K562 (cell line): ENCODE results near the gene KCTD11. TPM values are rescaled to one million over a fixed set of nuclear protein-coding genes. Genes with fewer than 3 reads are reported as not detected.

ENCODE experiments used
- HNRNPK ChIP-seq: fragments of 200-400 bp; formaldehyde crosslinking; IDR thresholded peaks from one replicate; pipeline ENCODE4 v1.6.1; 2018; ENCODE audit warnings: mild to moderate bottlenecking, low read depth, low read length; ENCODE audit not compliant: poor library complexity, severe bottlenecking
- NKRF ChIP-seq: fragments of 450-650 bp; IDR thresholded peaks from 2 replicates; pipeline ENCODE4 v1.6.1; 2016; ENCODE audit warnings: borderline replicate concordance
- SAP30 ChIP-seq: fragments of 200-600 bp; sonication (generic); IDR thresholded peaks from 2 replicates; pipeline ENCODE4 v1.6.1; 2012; ENCODE audit warnings: borderline replicate concordance, low read depth, mild to moderate bottlenecking, moderate library complexity, low read length, control low read depth, inconsistent platforms; ENCODE audit not compliant: insufficient read depth, poor library complexity, severe bottlenecking
- ZBTB40 ChIP-seq, 2 experiments: fragments of 450-650 bp in 1 of 2; sonication (generic) in 1 of 2; formaldehyde crosslinking in 1 of 2; IDR thresholded peaks; 2 replicates each; pipeline versions ENCODE4 v1.7.1 to v1.9.0; 2016 to 2022; ENCODE audit warnings: inconsistent platforms in 1 of 2, mild to moderate bottlenecking in 1 of 2, missing genetic modification reagents in 1 of 2
- polyA plus RNA-seq, 8 experiments: library from polyadenylated mRNA; depleted of rRNA in 4 of 8; stranded (reverse) in 5 of 8; unstranded in 3 of 8; fragments of >200 nt; fragmentation: Nextera tagmentation in 2 of 8; fragmentation: Illumina TruSeq in 1 of 8; extraction: Ambion mirVana in 2 of 8; extraction: Trizol in 1 of 8; gene quantifications; 2 replicates each; pipeline versions ENCODE4 v1.2.1 to v1.2.3, GENCODE V29; 2011 to 2014; ENCODE audit warnings: inconsistent platforms in 1 of 8, missing spikeins in 1 of 8
- total RNA-seq, 7 experiments: library from RNA; depleted of rRNA in 6 of 7; stranded (reverse); fragments of >200 nt in 6 of 7; fragmentation: Illumina TruSeq in 2 of 7; extraction: Trizol in 2 of 7; gene quantifications; 2 replicates each; pipeline versions ENCODE4 v1.2.1 to v1.2.3, GENCODE V29; 2011 to 2021; ENCODE audit warnings: low replicate concordance in 1 of 7

The KCTD11 gene
- total and polyA plus RNA-seq, 9 of the 15 experiments (the other 6 are each of a cell fraction or from before 2014, with no cell fraction given) = 0.01 to 3.2 (median 2.5) TPM; not detected in 1

GRCh38 chr17:7307686-7308624, 44.0 kb upstream of the KCTD11 start (continued):
- TF ChIP-seq ZBTB40 (IDR thresholded peaks at IDR 0.05) (0 out of 2 replicates have a peak, but pooled peaks have one; percentile 18), ZBTB40 (CRISPR knock-in tag; IDR thresholded peaks at IDR 0.05) (no peak), SAP30 (peak; percentile 5), HNRNPK (peak; percentile 69), NKRF (peak; percentile 58; the same call in 1 of the 2 replicates)
